OCI-LY3 (cell line): ENCODE data around the gene RNPEPL1.

Experiments used
- EZH2phosphoT487 ChIP-seq: fragments of 200-600 bp; shearing (Covaris generic); IDR thresholded peaks from 2 replicates; pipeline ENCODE4 v1.6.1; 2018; ENCODE audit warnings: antibody characterized with exemption, mixed run types, low read depth
- TF ChIP-seq, protein P1 (sequence below): fragments of 200-600, 300-600 bp; sonication (generic); IDR thresholded peaks from 2 replicates; pipeline ENCODE4 v1.5.1; 2014; ENCODE audit warnings: antibody characterized with exemption, low read length, low read depth

DNA sequence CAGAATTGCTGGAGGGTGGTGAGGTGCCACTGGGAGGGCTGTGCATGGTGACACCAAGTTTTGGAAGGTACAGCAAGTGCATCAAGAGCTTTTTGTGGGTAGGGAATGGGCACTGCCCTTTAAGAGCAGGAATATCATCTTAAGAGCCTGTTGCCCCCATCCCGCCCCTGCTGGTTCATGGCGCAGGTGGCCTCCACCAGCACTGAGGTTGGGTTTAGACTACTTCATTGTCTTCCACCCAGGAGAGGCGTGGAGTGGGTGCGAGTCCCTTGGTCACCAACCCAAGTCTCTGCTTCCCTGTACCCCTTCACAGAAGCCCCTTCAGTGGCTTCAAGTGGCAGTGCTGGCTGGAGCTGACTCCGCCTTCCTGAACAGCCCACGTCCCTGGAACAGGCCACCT lies 7.8 kb downstream of the RNPEPL1 start:
- TF ChIP-seq, protein P1, sequence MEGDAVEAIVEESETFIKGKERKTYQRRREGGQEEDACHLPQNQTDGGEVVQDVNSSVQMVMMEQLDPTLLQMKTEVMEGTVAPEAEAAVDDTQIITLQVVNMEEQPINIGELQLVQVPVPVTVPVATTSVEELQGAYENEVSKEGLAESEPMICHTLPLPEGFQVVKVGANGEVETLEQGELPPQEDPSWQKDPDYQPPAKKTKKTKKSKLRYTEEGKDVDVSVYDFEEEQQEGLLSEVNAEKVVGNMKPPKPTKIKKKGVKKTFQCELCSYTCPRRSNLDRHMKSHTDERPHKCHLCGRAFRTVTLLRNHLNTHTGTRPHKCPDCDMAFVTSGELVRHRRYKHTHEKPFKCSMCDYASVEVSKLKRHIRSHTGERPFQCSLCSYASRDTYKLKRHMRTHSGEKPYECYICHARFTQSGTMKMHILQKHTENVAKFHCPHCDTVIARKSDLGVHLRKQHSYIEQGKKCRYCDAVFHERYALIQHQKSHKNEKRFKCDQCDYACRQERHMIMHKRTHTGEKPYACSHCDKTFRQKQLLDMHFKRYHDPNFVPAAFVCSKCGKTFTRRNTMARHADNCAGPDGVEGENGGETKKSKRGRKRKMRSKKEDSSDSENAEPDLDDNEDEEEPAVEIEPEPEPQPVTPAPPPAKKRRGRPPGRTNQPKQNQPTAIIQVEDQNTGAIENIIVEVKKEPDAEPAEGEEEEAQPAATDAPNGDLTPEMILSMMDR = no peak
- TF ChIP-seq EZH2phosphoT487 = no peak
